Body of pancreas (tissue), 4 donors: Measurements from ENCODE around the gene LDLRAD4. TPM values are rescaled to one million over a fixed set of nuclear protein-coding genes. Genes with fewer than 3 reads are reported as not detected.

ENCODE experiments used
- ATAC-seq: fragments of 150-250 bp; one replicate; pipeline ENCODE4 v1.9.1; 2016
- DNase-seq, 4 donors: peaks; one replicate each; pipeline ENCODE4 v3.0.0-alpha.2; 2019
- H3K27ac ChIP-seq, 4 donors: fragments of 200-600 bp; sonication (generic); 1 replicate in 3 of 4; 2 replicates in 1 of 4; pipeline versions ENCODE4 v1.5.1 to v1.6.1; 2016 to 2019; ENCODE audit warnings: mild to moderate bottlenecking in 1 of 4, mixed read lengths in 1 of 4, moderate library complexity in 1 of 4
- H3K27me3 ChIP-seq, 2 donors: fragments of 200-600 bp; sonication (generic); one replicate each; pipeline ENCODE4 v1.6.0; 2016; ENCODE audit warnings: mild to moderate bottlenecking in 1 of 2
- H3K36me3 ChIP-seq, 2 donors: fragments of 200-600 bp; sonication (generic); replicated peaks in 1 of 2; 2 replicates each; pipeline ENCODE4 v1.5.1; 2016; ENCODE audit warnings: low read depth in 2 of 2; ENCODE audit not compliant: insufficient read depth in 1 of 2
- H3K4me1 ChIP-seq: fragments of 200-600 bp; sonication (generic); one replicate; pipeline ENCODE4 v1.6.0; 2016
- H3K4me3 ChIP-seq, 2 donors: fragments of 200-600 bp; sonication (generic); 1 replicate in 1 of 2; 2 replicates in 1 of 2; pipeline ENCODE4 v1.5.1; 2016 to 2019
- H3K9me3 ChIP-seq, 3 donors: fragments of 200-600 bp; sonication (generic); 1 replicate in 2 of 3; 2 replicates in 1 of 3; pipeline ENCODE4 v1.5.1; 2016
- POLR2A ChIP-seq, 3 donors: fragments of 450-650 bp; IDR thresholded peaks; one replicate each; pipeline ENCODE4 v1.6.1; 2016; ENCODE audit warnings: antibody characterized with exemption in 3 of 3, mild to moderate bottlenecking in 2 of 3
- whole genome bisulfite sequencing, 2 donors: methylation state at CpG; one replicate each; pipeline ENCODE4 v1.1.5; 2017; 5-methylcytosine and 5-hydroxymethylcytosine counted together
- intact Hi-C: fragments of 100-400 bp; cut with DNase I; formaldehyde crosslinking; loops from one replicate; pipeline ENCODE4 v1.15.1; 2023
- total RNA-seq, 2 donors: library from RNA; depleted of rRNA; stranded (reverse); fragments of >200 nt; gene quantifications; one replicate each; pipeline ENCODE4 v1.1.0, GENCODE V29; 2016
- TF ChIP-seq, protein P1 (sequence below), 7 experiments: fragments of 450-650 bp in 4 of 7; fragments of 200-600 bp in 3 of 7; sonication (generic) in 3 of 7; IDR thresholded peaks; one replicate each; pipeline ENCODE4 v1.5.1; 2016 to 2019; ENCODE audit warnings: antibody characterized with exemption in 7 of 7

LDLRAD4 gene
- total RNA-seq, 2 donors from 2014 or later = 8.6 to 35.9 TPM

DNA sequence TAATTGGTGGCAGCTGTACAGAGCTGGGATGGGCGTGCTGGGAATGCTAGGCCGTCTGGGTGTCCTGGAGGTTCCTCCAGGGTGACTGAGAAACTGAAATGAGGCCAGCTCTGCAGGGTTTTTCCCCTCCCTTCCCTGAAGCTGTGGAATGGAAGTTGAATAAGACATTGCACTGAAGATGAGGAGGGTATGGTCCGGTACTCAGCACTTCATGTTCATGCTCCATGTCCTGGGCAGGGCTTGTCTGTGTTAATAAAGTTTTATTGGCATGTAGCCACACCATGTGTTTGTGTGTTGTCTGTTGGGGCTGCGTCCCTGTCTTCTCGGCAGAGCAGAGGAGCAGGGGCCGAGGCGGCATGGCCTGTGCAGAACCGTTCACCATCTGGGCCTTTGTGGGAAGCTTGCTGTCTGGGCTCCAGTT is 154.0 kb downstream of the LDLRAD4 start:
- ATAC-seq (no peak), DNase-seq (no peak)
- no peaks in the 10 kb centered on the region for H3K27me3 ChIP-seq
- no peaks in the 10 kb centered on the region for H3K9me3 ChIP-seq
- no peaks in the 10 kb centered on the region for H3K4me1 ChIP-seq
- no peak overlapping the region for H3K27ac ChIP-seq
- intact Hi-C loops = no loop called here
- H3K4me3 ChIP-seq = no peak overlapping the region
- H3K36me3 ChIP-seq = no peaks in the 10 kb centered on the region
- 90 to 97% methylated on average over 4 to 8 of the region's 8 CpGs for WGBS, 2 donors
- TF ChIP-seq, protein P1, sequence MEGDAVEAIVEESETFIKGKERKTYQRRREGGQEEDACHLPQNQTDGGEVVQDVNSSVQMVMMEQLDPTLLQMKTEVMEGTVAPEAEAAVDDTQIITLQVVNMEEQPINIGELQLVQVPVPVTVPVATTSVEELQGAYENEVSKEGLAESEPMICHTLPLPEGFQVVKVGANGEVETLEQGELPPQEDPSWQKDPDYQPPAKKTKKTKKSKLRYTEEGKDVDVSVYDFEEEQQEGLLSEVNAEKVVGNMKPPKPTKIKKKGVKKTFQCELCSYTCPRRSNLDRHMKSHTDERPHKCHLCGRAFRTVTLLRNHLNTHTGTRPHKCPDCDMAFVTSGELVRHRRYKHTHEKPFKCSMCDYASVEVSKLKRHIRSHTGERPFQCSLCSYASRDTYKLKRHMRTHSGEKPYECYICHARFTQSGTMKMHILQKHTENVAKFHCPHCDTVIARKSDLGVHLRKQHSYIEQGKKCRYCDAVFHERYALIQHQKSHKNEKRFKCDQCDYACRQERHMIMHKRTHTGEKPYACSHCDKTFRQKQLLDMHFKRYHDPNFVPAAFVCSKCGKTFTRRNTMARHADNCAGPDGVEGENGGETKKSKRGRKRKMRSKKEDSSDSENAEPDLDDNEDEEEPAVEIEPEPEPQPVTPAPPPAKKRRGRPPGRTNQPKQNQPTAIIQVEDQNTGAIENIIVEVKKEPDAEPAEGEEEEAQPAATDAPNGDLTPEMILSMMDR (IDR thresholded peaks at IDR 0.05) = no peak
- TF ChIP-seq POLR2A (IDR thresholded peaks at IDR 0.05) = no peak

DNA sequence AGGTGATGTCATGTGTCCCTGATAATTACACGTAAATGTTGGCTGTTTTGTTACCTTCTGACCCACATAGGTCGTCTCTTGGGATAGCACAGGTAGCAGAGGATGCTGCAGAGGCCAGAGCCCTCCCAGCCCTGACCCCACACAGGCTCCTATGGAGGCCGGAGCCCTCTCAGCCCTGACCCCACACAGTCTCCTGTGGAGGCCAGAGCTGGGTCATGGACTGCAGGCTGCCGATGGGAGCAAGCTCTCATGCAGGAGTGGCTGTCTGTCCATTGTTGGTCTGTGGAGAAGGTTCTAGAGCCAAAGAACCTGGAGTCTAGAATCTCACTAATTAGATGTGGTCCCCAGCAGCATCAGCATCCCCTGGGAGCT is 155.5 kb downstream of the LDLRAD4 start:
- DNase-seq (no peak), ATAC-seq (no peak)
- intact Hi-C loops = no loop called here
- H3K4me3 ChIP-seq = no peak overlapping the region
- no peaks in the 10 kb centered on the region for H3K9me3 ChIP-seq
- H3K36me3 ChIP-seq = no peaks in the 10 kb centered on the region
- no peaks in the 10 kb centered on the region for H3K4me1 ChIP-seq
- H3K27ac ChIP-seq = no peak overlapping the region
- WGBS, 2 donors = 59 to 79% methylated on average over 2 to 4 of the region's 4 CpGs
- TF ChIP-seq, protein P1 (IDR thresholded peaks at IDR 0.05) = no peak
- no peak for TF ChIP-seq POLR2A (IDR thresholded peaks at IDR 0.05)
- H3K27me3 ChIP-seq = no peaks in the 10 kb centered on the region

DNA sequence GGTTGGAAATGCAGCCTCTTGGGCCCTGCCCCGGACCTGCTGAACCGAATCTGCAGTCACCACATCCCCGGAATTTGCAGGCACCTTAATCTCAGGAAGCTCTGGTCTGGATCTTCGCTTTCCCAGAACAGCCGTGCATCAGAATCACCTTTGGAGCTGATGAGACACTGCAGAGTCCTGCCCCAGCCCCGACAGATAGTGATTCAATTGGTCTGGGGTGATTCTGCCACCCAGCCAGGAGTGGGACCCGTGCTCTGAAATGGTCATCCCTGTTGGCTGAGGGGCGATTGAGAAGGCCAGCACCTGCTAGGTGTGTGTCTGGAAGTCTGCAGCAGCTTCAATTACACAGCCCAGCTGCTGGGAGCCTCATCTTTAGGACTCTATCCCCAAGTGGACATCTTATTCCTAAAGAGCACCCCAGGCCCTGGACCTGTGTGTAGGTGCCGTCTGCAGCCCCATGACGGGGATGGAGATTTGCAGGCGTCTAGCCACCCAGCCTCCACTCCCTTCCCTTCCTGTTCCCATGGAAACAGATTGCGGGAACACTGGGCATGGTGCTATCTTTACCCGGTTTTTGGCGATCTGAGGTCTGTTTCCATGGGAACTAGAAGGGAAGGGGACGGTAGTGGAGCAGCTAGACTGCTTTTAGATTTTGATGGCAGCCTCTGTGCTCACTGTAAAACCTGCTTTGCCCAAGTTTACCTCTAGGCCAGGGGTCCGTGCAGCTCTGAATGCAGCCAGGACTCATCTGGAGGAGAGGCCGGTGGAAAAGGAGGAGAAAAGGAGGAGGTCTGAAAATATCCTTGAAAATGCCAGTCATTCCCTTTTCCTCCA is 156.1 kb downstream of the LDLRAD4 start:
- TF ChIP-seq, protein P1 (IDR thresholded peaks at IDR 0.05) = no peak
- no peak for TF ChIP-seq POLR2A (IDR thresholded peaks at IDR 0.05)
- WGBS, 2 donors = 54 to 80% methylated on average over 11 to 17 of the region's 17 CpGs
- intact Hi-C loops = no loop called here
- peak overlapping the region in 1 of 4 donors; percentile 11 for H3K27ac ChIP-seq
- DNase-seq (no peak), ATAC-seq (no peak)
- H3K9me3 ChIP-seq = no peaks in the 10 kb centered on the region
- H3K4me3 ChIP-seq = no peak overlapping the region
- H3K4me1 ChIP-seq = no peaks in the 10 kb centered on the region
- H3K27me3 ChIP-seq = no peaks in the 10 kb centered on the region
- H3K36me3 ChIP-seq = no peaks in the 10 kb centered on the region

DNA sequence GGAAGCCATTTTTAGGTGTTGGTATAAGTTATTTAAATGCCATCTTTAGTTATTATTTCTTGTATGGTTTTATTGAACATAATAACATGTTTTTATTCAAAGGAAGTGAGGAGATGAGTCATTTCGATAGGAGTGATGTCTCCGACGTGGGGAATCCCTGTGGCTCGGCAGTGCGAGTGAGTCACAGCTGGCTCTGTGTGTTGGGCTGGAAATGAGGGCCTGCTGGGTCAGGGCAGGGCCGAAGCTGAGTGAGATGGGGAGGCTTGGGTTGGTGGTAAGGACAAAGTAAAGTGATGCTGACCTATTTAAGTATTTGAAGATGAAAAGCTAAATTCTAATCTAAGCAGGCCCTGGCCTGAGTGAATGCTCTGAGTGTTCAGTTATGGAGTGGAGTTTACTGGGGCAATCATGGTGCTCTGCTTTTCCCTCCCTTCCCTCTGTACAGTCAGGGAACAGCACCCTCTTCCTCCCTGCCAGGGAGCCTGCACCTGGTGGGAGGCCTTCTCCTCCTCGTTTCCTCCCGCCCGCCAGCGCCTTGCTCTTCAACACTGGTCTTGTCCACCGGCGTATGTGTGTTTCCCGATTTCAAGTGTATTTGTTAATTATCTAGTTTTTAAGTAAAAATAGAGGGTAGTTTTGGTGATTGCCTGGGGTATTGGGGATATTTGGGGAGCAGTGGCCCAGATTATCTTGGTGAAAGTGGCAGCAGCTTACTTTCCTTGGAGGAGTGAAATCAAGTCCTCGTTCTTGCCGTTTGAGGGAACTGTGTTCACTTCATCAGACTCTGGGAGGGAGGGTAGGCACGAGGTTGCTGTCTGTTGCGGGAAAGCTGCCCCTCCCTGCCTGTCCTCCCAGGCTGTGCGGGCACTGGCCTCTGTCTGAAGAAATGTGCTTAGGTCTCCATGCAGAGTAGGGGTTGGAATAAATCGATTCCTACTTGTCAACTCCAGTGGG is 157.0 kb downstream of the LDLRAD4 start:
- 80 to 82% methylated on average over 18 to 19 of the region's 19 CpGs for WGBS, 2 donors

More for the DNA sequence above, 157.0 kb downstream of the LDLRAD4 start:
- Histone ChIP-seq H3K27ac (peak overlapping the region in 1 of 4 donors; percentile 11), H3K4me3 (no peak overlapping the region), H3K4me1 (no peaks in the 10 kb centered on the region), H3K27me3 (no peaks in the 10 kb centered on the region), H3K9me3 (no peaks in the 10 kb centered on the region), H3K36me3 (no peaks in the 10 kb centered on the region)
- DNase-seq = peak; percentile 27 to 67 (median 39)
- ATAC-seq = peak; percentile 74
- TF ChIP-seq, protein P1 (IDR thresholded peaks at IDR 0.05) = no peak
- TF ChIP-seq POLR2A (IDR thresholded peaks at IDR 0.05) = no peak
- intact Hi-C loops = no loop called here
